ENCODE data around the gene GMDS. TPM values are rescaled to one million over a fixed set of nuclear protein-coding genes. Genes with fewer than 3 reads are reported as not detected.

GMDS gene
- total RNA-seq, 1 experiment from 2014 or later: 10.0 TPM

- DNase-seq (ENCODE audit: low read depth): no peak
Measured at GRCh38 chr6:1579096-1579495, 666.3 kb downstream of the GMDS start.

GRCh38 chr6:1577896-1578745 lies 667.3 kb downstream of the GMDS start:
- DNase-seq (ENCODE audit: low read depth): no peak

- no peak for DNase-seq (ENCODE audit: low read depth)
Measured at GRCh38 chr6:1577146-1577680, 668.2 kb downstream of the GMDS start.

- no peak for DNase-seq (ENCODE audit: low read depth)
Measured at GRCh38 chr6:1576711-1577110, 668.7 kb downstream of the GMDS start.

- DNase-seq (ENCODE audit: low read depth): no peak
Measured at GRCh38 chr6:1576166-1576565, 669.2 kb downstream of the GMDS start.

GRCh38 chr6:1575210-1576041 lies 670.0 kb downstream of the GMDS start:
- no peak for DNase-seq (ENCODE audit: low read depth)

- no peak for DNase-seq (ENCODE audit: low read depth)
Measured at GRCh38 chr6:1574890-1575209, 670.6 kb downstream of the GMDS start.

GRCh38 chr6:1574083-1574761 lies 671.2 kb downstream of the GMDS start:
- DNase-seq (ENCODE audit: low read depth): no peak

All from HT1080 (cell line).